Measurements from ENCODE around the gene LIM2.

DNA sequence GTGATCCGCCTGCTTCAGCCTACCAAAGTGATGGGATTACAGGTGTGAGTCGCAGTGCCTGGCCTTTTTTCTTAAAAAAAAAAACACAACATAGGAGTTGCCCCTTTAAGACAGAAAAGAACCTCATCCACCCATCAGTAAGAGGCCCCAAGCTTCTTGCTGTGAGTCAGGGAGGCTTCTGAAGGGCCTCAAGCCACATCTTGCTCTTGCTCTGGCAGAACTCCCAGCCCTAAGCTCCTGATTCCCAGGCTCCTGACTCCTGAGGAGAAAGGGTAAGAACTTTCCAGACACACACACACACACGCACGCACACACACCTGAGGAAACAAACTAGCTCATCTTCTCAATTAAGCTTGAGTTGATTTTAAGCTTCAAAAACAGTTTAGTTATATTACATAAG, 28.5 kb downstream of the LIM2 start:
- TF ChIP-seq POLR2A (IDR thresholded peaks at IDR 0.05; ENCODE audit: extremely low read depth, insufficient read length), result no peak
- TF ChIP-seq, protein P1, sequence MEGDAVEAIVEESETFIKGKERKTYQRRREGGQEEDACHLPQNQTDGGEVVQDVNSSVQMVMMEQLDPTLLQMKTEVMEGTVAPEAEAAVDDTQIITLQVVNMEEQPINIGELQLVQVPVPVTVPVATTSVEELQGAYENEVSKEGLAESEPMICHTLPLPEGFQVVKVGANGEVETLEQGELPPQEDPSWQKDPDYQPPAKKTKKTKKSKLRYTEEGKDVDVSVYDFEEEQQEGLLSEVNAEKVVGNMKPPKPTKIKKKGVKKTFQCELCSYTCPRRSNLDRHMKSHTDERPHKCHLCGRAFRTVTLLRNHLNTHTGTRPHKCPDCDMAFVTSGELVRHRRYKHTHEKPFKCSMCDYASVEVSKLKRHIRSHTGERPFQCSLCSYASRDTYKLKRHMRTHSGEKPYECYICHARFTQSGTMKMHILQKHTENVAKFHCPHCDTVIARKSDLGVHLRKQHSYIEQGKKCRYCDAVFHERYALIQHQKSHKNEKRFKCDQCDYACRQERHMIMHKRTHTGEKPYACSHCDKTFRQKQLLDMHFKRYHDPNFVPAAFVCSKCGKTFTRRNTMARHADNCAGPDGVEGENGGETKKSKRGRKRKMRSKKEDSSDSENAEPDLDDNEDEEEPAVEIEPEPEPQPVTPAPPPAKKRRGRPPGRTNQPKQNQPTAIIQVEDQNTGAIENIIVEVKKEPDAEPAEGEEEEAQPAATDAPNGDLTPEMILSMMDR (IDR thresholded peaks at IDR 0.05; ENCODE audit: low read depth, low read length), result no peak
- TF ChIP-seq, protein P2, sequence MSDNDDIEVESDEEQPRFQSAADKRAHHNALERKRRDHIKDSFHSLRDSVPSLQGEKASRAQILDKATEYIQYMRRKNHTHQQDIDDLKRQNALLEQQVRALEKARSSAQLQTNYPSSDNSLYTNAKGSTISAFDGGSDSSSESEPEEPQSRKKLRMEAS (IDR thresholded peaks at IDR 0.05; ENCODE audit: low read depth, low read length), result no peak

Data from NB4 (cell line).